AG10803 (cell line): ENCODE results near the gene APBB1IP.
"Not testable (repeated sequence)": the region's sequence is repeated elsewhere in the genome, so short reads cannot be mapped to it uniquely, and the experiment has no call there.

Experiments used
- DNase-seq: peaks from one replicate; pipeline ENCODE4 v3.0.0; 2010; ENCODE audit warnings: low read depth
- H3K4me3 ChIP-seq: 2 replicates; pipeline ENCODE4 v1.5.1; 2011; ENCODE audit warnings: mild to moderate bottlenecking, low read length, control low read depth
- CTCF ChIP-seq: conservative IDR thresholded peaks from 2 replicates; pipeline ENCODE4 v1.5.1; 2011; ENCODE audit warnings: mild to moderate bottlenecking, low read length, control low read depth, inconsistent platforms

Gene APBB1IP

GRCh38 chr10:26454891-26455290, 16.8 kb downstream of the APBB1IP start:
- H3K4me3 ChIP-seq: no peak overlapping the region
- TF ChIP-seq CTCF: no peak
- DNase-seq: no peak

- TF ChIP-seq CTCF: no peak
- no peak overlapping the region for H3K4me3 ChIP-seq
- DNase-seq: no peak
These were observed 17.6 kb downstream of the APBB1IP start for GRCh38 chr10:26455567-26456315.

DNA sequence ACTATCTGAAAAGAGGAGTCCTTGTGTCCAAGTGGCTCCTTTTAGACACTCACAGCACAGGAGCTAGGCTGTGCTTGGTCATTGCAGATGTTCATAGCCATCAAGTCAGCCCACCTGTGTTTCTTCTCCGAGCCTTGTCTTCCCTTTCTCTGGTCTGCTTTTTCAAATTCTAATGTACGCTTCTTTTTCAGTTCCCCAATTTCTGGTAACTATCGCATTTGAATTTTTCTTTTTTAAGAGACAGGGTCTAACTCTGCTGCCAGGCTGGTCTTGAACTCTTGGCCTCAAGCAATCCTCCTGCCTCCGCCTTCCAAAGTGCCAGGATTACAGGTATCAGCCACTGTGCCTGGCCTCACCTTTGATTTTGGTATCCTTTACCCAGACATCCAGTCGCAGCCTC, 18.9 kb downstream of the APBB1IP start:
- TF ChIP-seq CTCF: no peak
- H3K4me3 ChIP-seq: no peak overlapping the region
- DNase-seq: no peak

- DNase-seq: no peak
- no peak overlapping the region for H3K4me3 ChIP-seq
These were observed 22.6 kb downstream of the APBB1IP start for GRCh38 chr10:26460736-26461135.

GRCh38 chr10:26463986-26464385, 25.8 kb downstream of the APBB1IP start:
- no peak overlapping the region for H3K4me3 ChIP-seq
- no peak for TF ChIP-seq CTCF
- no peak for DNase-seq

More at GRCh38 chr10:26460736-26461135, 22.6 kb downstream of the APBB1IP start:
- TF ChIP-seq CTCF: no peak

- no peak overlapping the region for H3K4me3 ChIP-seq
- no peak for DNase-seq
- no peak for TF ChIP-seq CTCF
These were observed 26.6 kb downstream of the APBB1IP start for GRCh38 chr10:26464632-26465280.

- not testable (repeated sequence) for H3K4me3 ChIP-seq, DNase-seq
These were observed 28.4 kb downstream of the APBB1IP start for GRCh38 chr10:26466531-26466930.
